IPS-18c (cell line): ENCODE measurements around the gene HTR3D.
"Not testable (repeated sequence)": the region's sequence is repeated elsewhere in the genome, so short reads cannot be mapped to it uniquely, and the experiment has no call there.

Source experiments
- H3K4me3 ChIP-seq: 2 replicates; pipeline ENCODE4 v1.7.0; 2013; ENCODE audit warnings: low read depth, mild to moderate bottlenecking, low read length, moderate library complexity; ENCODE audit not compliant: insufficient read depth
- H3K9me3 ChIP-seq: one replicate; pipeline ENCODE4 v1.6.1; 2013; ENCODE audit warnings: mild to moderate bottlenecking, low read length, moderate library complexity; ENCODE audit not compliant: control insufficient read depth, insufficient read depth

The HTR3D gene

GRCh38 chr3:184045995-184046394, 14.5 kb downstream of the HTR3D start:
- H3K9me3 ChIP-seq: no peaks in the 10 kb centered on the region
- H3K4me3 ChIP-seq: no peak overlapping the region

GRCh38 chr3:184050217-184050847, 18.8 kb downstream of the HTR3D start:
- Histone ChIP-seq H3K9me3 (no peaks in the 10 kb centered on the region), H3K4me3 (no peak overlapping the region)

- H3K9me3 ChIP-seq: no peaks in the 10 kb centered on the region
- H3K4me3 ChIP-seq: no peak within 1 kb of the TSS
Observed at GRCh38 chr3:184052767-184053166, 21.2 kb downstream of the HTR3D start, which contains the start of gene HTR3C. TSS of gene HTR3C (plus strand) at chr3:184053047. CDS start at chr3:184053081, 34 bp downstream.

- no peaks in the 10 kb centered on the region for H3K9me3 ChIP-seq
- H3K4me3 ChIP-seq: no peak overlapping the region
Observed at GRCh38 chr3:184058029-184058428, 26.5 kb downstream of the HTR3D start.

GRCh38 chr3:184059424-184059823, 27.9 kb downstream of the HTR3D start:
- Histone ChIP-seq H3K4me3 (no peak overlapping the region), H3K9me3 (no peaks in the 10 kb centered on the region)

GRCh38 chr3:184062637-184063036, 31.1 kb downstream of the HTR3D start:
- no peaks in the 10 kb centered on the region for H3K9me3 ChIP-seq
- no peak overlapping the region for H3K4me3 ChIP-seq

GRCh38 chr3:184066211-184066610, 34.7 kb downstream of the HTR3D start:
- Histone ChIP-seq H3K4me3 (no peak overlapping the region), H3K9me3 (no peaks in the 10 kb centered on the region)

- Histone ChIP-seq H3K4me3 (no peak overlapping the region), H3K9me3 (no peaks in the 10 kb centered on the region)
Observed at GRCh38 chr3:184067573-184068055, 36.1 kb downstream of the HTR3D start.

GRCh38 chr3:184068344-184068743, 36.8 kb downstream of the HTR3D start:
- H3K9me3 ChIP-seq: peaks cover under 1% of the 10 kb centered on the region

GRCh38 chr3:184071142-184071541, 39.6 kb downstream of the HTR3D start:
- not testable (repeated sequence) for H3K4me3 ChIP-seq, H3K9me3 ChIP-seq

More at GRCh38 chr3:184068344-184068743, 36.8 kb downstream of the HTR3D start:
- H3K4me3 ChIP-seq: no peak overlapping the region

- Histone ChIP-seq H3K4me3 (no peak overlapping the region), H3K9me3 (peaks cover 2% of the 10 kb centered on the region)
Observed at GRCh38 chr3:184073621-184074020, 42.1 kb downstream of the HTR3D start.

GRCh38 chr3:184075901-184076300, 44.4 kb downstream of the HTR3D start:
- Histone ChIP-seq H3K4me3 (no peak overlapping the region), H3K9me3 (peaks cover 2% of the 10 kb centered on the region)

- H3K9me3 ChIP-seq: peaks cover 2% of the 10 kb centered on the region
- no peak overlapping the region for H3K4me3 ChIP-seq
Observed at GRCh38 chr3:184077881-184078280, 46.3 kb downstream of the HTR3D start.

GRCh38 chr3:184078851-184079250, 47.3 kb downstream of the HTR3D start:
- H3K4me3 ChIP-seq: no peak overlapping the region
- H3K9me3 ChIP-seq: no peaks in the 10 kb centered on the region

- H3K9me3 ChIP-seq: no peaks in the 10 kb centered on the region
- no peak overlapping the region for H3K4me3 ChIP-seq
Observed at GRCh38 chr3:184081116-184081830, 49.7 kb downstream of the HTR3D start.

GRCh38 chr3:184082034-184082433, 50.5 kb downstream of the HTR3D start:
- no peaks in the 10 kb centered on the region for H3K9me3 ChIP-seq

GRCh38 chr3:184082465-184082864, 50.9 kb downstream of the HTR3D start:
- Histone ChIP-seq H3K4me3 (no peak overlapping the region), H3K9me3 (no peaks in the 10 kb centered on the region)

More at GRCh38 chr3:184082034-184082433, 50.5 kb downstream of the HTR3D start:
- no peak overlapping the region for H3K4me3 ChIP-seq

- no peak overlapping the region for H3K4me3 ChIP-seq
- H3K9me3 ChIP-seq: no peaks in the 10 kb centered on the region
Observed at GRCh38 chr3:184085389-184085852, 53.9 kb downstream of the HTR3D start.
